HCT116 (cell line): Measurements from ENCODE around the gene CHST8. TPM values are rescaled to one million over a fixed set of nuclear protein-coding genes. Genes with fewer than 3 reads are reported as not detected.

Experiments
- ATAC-seq: fragments of 200-7000 bp; cut with Tn5 transposase; 2 replicates; pipeline ENCODE4 v1.9.1; 2020; ENCODE audit warnings: mild to moderate bottlenecking, moderate library complexity
- BruUV-seq: library from RNA; stranded (reverse); fragments of 400-500 nt; replicated peaks from 2 replicates; lab custom pipeline; 2021; lab: Mats Ljungman, UMichigan
- CTCF ChIA-PET: fragments of 300-600 bp; sonication (Branson Sonifier 250); formaldehyde crosslinking; loops from one replicate; lab custom pipeline; 2021; ENCODE audit warnings: antibody characterized with exemption; lab: Charles Lee
- POLR2A ChIA-PET: fragments of 300-600, 350-600 bp; sonication (Branson Sonifier 250); formaldehyde crosslinking; loops from one replicate; lab custom pipeline; 2021; ENCODE audit warnings: antibody characterized with exemption; lab: Charles Lee
- RAD21 ChIA-PET, 2 experiments: fragments of 300-600 bp; sonication (Branson Sonifier 250); formaldehyde crosslinking; loops; one replicate each; lab custom pipeline; 2023; ENCODE audit warnings: low total read pairs in 2 of 2; ENCODE audit not compliant: uncharacterized antibody in 2 of 2, unreplicated experiment in 2 of 2, low non-redundant PET in 1 of 2; lab: Charles Lee
- DNase-seq: peaks from one replicate; pipeline ENCODE4 v3.0.0-alpha.2; 2010; ENCODE audit warnings: low read depth, low spot score
- H2AFZ ChIP-seq: fragments of 200-600 bp; shearing (Covaris generic), sonication (generic); 2 replicates; pipeline ENCODE4 v1.6.1; 2017; ENCODE audit warnings: low read depth, mixed run types, mixed read lengths, antibody characterized with exemption, low read length; ENCODE audit not compliant: poor library complexity, severe bottlenecking
- H3K27ac ChIP-seq: 2 replicates; pipeline ENCODE4 v1.5.1; 2012; ENCODE audit warnings: low read depth, low read length
- H3K27me3 ChIP-seq: fragments of 200-600 bp; sonication (generic); 2 replicates; pipeline ENCODE4 v1.6.1; 2016; ENCODE audit warnings: mixed run types, low read length, mixed read lengths; ENCODE audit not compliant: insufficient read depth
- H3K36me3 ChIP-seq, 2 experiments: fragments of 200-500 bp in 1 of 2; fragments of 200-600 bp in 1 of 2; sonication (Bioruptor generic) in 1 of 2; sonication (generic) in 1 of 2; 2 replicates each; pipeline versions ENCODE4 v1.5.1 to v1.6.1; 2014 to 2016; ENCODE audit warnings: low read length in 2 of 2, inconsistent platforms in 1 of 2, mixed read lengths in 1 of 2, mixed run types in 1 of 2; ENCODE audit not compliant: insufficient read depth in 2 of 2, control insufficient read depth in 1 of 2
- H3K4me1 ChIP-seq, 2 experiments: fragments of 200-600 bp in 1 of 2; sonication (generic) in 1 of 2; 2 replicates each; pipeline versions ENCODE4 v1.5.1 to v1.6.1; 2012 to 2017; ENCODE audit warnings: low read length in 2 of 2, inconsistent platforms in 1 of 2, mild to moderate bottlenecking in 1 of 2, mixed read lengths in 1 of 2, mixed run types in 1 of 2, moderate library complexity in 1 of 2; ENCODE audit not compliant: insufficient read depth in 2 of 2, control insufficient read depth in 1 of 2
- H3K4me2 ChIP-seq: fragments of 200-600 bp; sonication (generic); 2 replicates; pipeline ENCODE4 v1.6.1; 2017; ENCODE audit warnings: mixed run types, low read length, mixed read lengths
- H3K4me3 ChIP-seq, 2 experiments: fragments of 200-600 bp in 1 of 2; sonication (generic) in 1 of 2; replicated peaks in 1 of 2; 2 replicates each; pipeline ENCODE4 v1.5.1; 2011 to 2016; ENCODE audit warnings: low read length in 2 of 2, control low read depth in 1 of 2, low read depth in 1 of 2, mild to moderate bottlenecking in 1 of 2, mixed read lengths in 1 of 2, mixed run types in 1 of 2
- H3K79me2 ChIP-seq: fragments of 200-600 bp; sonication (generic); 2 replicates; pipeline ENCODE4 v1.6.1; 2017; ENCODE audit warnings: mild to moderate bottlenecking, mixed run types, low read length, moderate library complexity, mixed read lengths; ENCODE audit not compliant: insufficient read depth
- H3K9ac ChIP-seq: fragments of 200-600 bp; sonication (generic); 2 replicates; pipeline ENCODE4 v1.6.1; 2016; ENCODE audit warnings: low read length, mixed read lengths
- H3K9me2 ChIP-seq: fragments of 200-600 bp; sonication (generic), shearing (Covaris generic); 2 replicates; pipeline ENCODE4 v1.6.1; 2017; ENCODE audit warnings: mixed run types, mild to moderate bottlenecking, moderate library complexity; ENCODE audit not compliant: insufficient read depth
- H3K9me3 ChIP-seq, 2 experiments: fragments of 200-500 bp in 1 of 2; fragments of 200-600 bp in 1 of 2; sonication (Bioruptor generic) in 1 of 2; sonication (generic) in 1 of 2; 2 replicates each; pipeline ENCODE4 v1.6.1; 2014 to 2017; ENCODE audit warnings: low read length in 2 of 2, mixed read lengths in 2 of 2, inconsistent platforms in 1 of 2, low read depth in 1 of 2, mild to moderate bottlenecking in 1 of 2, mixed run types in 1 of 2, moderate library complexity in 1 of 2; ENCODE audit not compliant: control insufficient read depth in 1 of 2, insufficient read depth in 1 of 2
- H4K20me1 ChIP-seq: fragments of 200-600 bp; sonication (generic), shearing (Covaris generic); 2 replicates; pipeline ENCODE4 v1.6.1; 2017; ENCODE audit warnings: mixed run types, mild to moderate bottlenecking, moderate library complexity; ENCODE audit not compliant: insufficient read depth
- CBX3 ChIP-seq: IDR thresholded peaks from 2 replicates; pipeline ENCODE4 v1.6.1; 2012; ENCODE audit warnings: low read depth
- CEBPB ChIP-seq: IDR thresholded peaks from 2 replicates; pipeline ENCODE4 v1.6.1; 2012; ENCODE audit warnings: low read depth
- ELF1 ChIP-seq: IDR thresholded peaks from 2 replicates; pipeline ENCODE4 v1.6.1; 2012; ENCODE audit warnings: low read depth, borderline replicate concordance
- EZH2 ChIP-seq: fragments of 200-600 bp; sonication (generic); IDR thresholded peaks from 2 replicates; pipeline ENCODE4 v1.6.1; 2017; ENCODE audit warnings: antibody characterized with exemption, mixed run types
- FOSL1 ChIP-seq: IDR thresholded peaks from 2 replicates; pipeline ENCODE4 v1.6.1; 2012; ENCODE audit warnings: low read depth
- JUND ChIP-seq: IDR thresholded peaks from 2 replicates; pipeline ENCODE4 v1.6.1; 2012
- POLR2A ChIP-seq: IDR thresholded peaks from 2 replicates; pipeline ENCODE4 v1.7.0; 2011; ENCODE audit warnings: borderline replicate concordance; ENCODE audit not compliant: insufficient read depth, insufficient read length; ENCODE audit errors: extremely low read depth
- TCF7L2 ChIP-seq: IDR thresholded peaks from 2 replicates; pipeline ENCODE4 v1.7.0; 2011; ENCODE audit warnings: borderline replicate concordance, inconsistent platforms; ENCODE audit not compliant: insufficient read depth, insufficient read length; ENCODE audit errors: extremely low read depth
- ZFX ChIP-seq: fragments of 450-650 bp; IDR thresholded peaks from 2 replicates; pipeline ENCODE4 v1.6.1; 2017
- intact Hi-C: fragments of 100-400 bp; cut with micrococcal nuclease; formaldehyde crosslinking; loops from 2 replicates; pipeline ENCODE4 v1.10.0; 2022
- total RNA-seq: library from RNA; stranded (reverse); gene quantifications from one replicate; pipeline ENCODE4 v1.2.1, GENCODE V29; 2021; ENCODE audit not compliant: unreplicated experiment
- TF ChIP-seq, protein P1 (sequence below): IDR thresholded peaks from 2 replicates; pipeline ENCODE4 v1.6.1; 2012; ENCODE audit warnings: low read depth
- TF ChIP-seq, protein P2 (sequence below): IDR thresholded peaks from 2 replicates; pipeline ENCODE4 v1.6.1; 2011; ENCODE audit warnings: mild to moderate bottlenecking, low read length, moderate library complexity; ENCODE audit not compliant: insufficient replicate concordance; ENCODE audit errors: extremely low read depth
- TF ChIP-seq, protein P3 (sequence below), 3 experiments: fragments of 200-600 bp in 1 of 3; sonication (generic) in 1 of 3; IDR thresholded peaks in 2 of 3; conservative IDR thresholded peaks in 1 of 3; 2 replicates each; pipeline ENCODE4 v1.5.1; 2012 to 2017; ENCODE audit warnings: low read depth in 2 of 3, low read length in 2 of 3, antibody characterized with exemption in 1 of 3, borderline replicate concordance in 1 of 3, control low read depth in 1 of 3, mild to moderate bottlenecking in 1 of 3, mixed read lengths in 1 of 3, mixed run types in 1 of 3, moderate library complexity in 1 of 3; ENCODE audit not compliant: insufficient read depth in 1 of 3

Gene CHST8
- total RNA-seq, 1 experiment from 2014 or later, result not detected

DNA sequence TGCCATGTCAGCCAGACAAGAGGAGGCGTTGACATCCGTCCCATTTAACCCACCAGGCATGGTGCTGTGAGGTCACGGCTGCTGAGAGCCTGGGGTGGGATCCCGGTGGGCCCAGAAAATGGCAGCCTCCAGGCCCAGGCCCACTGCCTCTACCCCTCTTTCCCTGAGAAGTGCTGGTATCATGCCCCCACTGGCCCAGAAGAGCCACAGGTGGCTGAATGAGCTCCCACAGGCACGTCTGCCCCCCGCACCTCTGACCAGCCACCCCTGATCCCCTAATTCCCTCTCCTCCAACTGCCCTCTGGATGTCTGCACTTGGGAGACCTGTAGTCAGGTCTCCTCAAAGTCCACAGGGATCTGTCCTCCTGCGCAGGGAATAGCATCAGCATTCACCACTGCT lies 137.6 kb downstream of the CHST8 start (continued):
- TF ChIP-seq, protein P1, sequence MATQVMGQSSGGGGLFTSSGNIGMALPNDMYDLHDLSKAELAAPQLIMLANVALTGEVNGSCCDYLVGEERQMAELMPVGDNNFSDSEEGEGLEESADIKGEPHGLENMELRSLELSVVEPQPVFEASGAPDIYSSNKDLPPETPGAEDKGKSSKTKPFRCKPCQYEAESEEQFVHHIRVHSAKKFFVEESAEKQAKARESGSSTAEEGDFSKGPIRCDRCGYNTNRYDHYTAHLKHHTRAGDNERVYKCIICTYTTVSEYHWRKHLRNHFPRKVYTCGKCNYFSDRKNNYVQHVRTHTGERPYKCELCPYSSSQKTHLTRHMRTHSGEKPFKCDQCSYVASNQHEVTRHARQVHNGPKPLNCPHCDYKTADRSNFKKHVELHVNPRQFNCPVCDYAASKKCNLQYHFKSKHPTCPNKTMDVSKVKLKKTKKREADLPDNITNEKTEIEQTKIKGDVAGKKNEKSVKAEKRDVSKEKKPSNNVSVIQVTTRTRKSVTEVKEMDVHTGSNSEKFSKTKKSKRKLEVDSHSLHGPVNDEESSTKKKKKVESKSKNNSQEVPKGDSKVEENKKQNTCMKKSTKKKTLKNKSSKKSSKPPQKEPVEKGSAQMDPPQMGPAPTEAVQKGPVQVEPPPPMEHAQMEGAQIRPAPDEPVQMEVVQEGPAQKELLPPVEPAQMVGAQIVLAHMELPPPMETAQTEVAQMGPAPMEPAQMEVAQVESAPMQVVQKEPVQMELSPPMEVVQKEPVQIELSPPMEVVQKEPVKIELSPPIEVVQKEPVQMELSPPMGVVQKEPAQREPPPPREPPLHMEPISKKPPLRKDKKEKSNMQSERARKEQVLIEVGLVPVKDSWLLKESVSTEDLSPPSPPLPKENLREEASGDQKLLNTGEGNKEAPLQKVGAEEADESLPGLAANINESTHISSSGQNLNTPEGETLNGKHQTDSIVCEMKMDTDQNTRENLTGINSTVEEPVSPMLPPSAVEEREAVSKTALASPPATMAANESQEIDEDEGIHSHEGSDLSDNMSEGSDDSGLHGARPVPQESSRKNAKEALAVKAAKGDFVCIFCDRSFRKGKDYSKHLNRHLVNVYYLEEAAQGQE, result no peak
- TF ChIP-seq, all 23 proteins: peak for 0

DNA sequence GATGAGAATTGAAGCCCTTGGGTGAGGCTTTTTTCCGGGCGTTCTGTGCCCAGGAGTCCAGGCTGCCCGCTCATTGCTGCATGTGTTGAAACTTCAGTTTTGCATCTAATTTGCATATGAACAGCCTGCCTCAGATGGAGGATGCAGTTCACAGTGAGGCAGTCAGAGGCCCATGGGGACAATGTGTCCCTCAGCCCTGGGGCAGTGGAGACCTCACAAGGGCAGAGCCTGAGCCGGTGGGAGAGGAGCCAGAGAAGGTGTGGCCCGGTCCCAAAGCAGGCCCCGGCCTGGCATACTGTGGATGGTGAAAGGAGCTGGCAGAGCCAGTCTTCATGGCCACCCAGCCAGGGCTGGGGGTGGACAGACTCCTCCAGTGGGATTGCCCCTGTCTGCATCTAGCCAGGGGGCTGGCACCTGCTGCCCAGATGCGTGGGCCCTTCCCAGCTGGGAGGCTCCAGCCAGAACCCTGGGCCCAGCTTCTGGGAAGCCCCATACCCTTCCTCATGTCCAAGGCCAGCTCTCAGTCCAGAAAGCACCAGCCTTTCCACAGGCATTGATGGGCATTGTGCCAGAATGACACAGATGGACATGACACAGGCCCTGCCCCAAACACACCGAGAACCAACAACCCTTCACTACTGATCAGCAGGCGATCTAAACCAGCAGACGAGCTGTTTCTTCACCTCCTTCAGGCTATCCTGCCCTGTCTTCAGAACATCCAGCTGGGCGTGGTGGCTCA lies 142.0 kb downstream of the CHST8 start:
- no peak overlapping the region for H2AFZ ChIP-seq
- ChIA-PET CTCF (no interaction called here), RAD21 (no interaction called here)

More for the DNA sequence above, 142.0 kb downstream of the CHST8 start:
- H3K9ac ChIP-seq, result no peak overlapping the region
- H3K27me3 ChIP-seq, result 0 out of 2 replicates have a peak, but pooled peaks cover 2% of the 10 kb centered on the region
- no peak for DNase-seq
- no TSS peak for BruUV-seq
- ATAC-seq, result no peak
- H3K27ac ChIP-seq, result no peak overlapping the region
- H3K9me3 ChIP-seq, result no peaks in the 10 kb centered on the region
- intact Hi-C loops, result no loop called here
- H3K79me2 ChIP-seq, result no peaks in the 10 kb centered on the region
- POLR2A ChIA-PET, result no interaction called here
- peaks cover 0 to 1% of the 10 kb centered on the region in 2 experiments; a peak in 1 of 4 replicates for H3K4me1 ChIP-seq
- H4K20me1 ChIP-seq, result no peaks in the 10 kb centered on the region
- no peak overlapping the region for H3K4me3 ChIP-seq
- H3K36me3 ChIP-seq, result no peaks in the 10 kb centered on the region
- TF ChIP-seq POLR2A, result no peak
- TF ChIP-seq CBX3, result no peak
- TF ChIP-seq ZFX, result no peak
- TF ChIP-seq, protein P2, sequence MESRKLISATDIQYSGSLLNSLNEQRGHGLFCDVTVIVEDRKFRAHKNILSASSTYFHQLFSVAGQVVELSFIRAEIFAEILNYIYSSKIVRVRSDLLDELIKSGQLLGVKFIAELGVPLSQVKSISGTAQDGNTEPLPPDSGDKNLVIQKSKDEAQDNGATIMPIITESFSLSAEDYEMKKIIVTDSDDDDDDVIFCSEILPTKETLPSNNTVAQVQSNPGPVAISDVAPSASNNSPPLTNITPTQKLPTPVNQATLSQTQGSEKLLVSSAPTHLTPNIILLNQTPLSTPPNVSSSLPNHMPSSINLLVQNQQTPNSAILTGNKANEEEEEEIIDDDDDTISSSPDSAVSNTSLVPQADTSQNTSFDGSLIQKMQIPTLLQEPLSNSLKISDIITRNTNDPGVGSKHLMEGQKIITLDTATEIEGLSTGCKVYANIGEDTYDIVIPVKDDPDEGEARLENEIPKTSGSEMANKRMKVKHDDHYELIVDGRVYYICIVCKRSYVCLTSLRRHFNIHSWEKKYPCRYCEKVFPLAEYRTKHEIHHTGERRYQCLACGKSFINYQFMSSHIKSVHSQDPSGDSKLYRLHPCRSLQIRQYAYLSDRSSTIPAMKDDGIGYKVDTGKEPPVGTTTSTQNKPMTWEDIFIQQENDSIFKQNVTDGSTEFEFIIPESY, result no peak
- no peak for TF ChIP-seq FOSL1
- TF ChIP-seq JUND, result no peak
- TF ChIP-seq ELF1, result no peak
- TF ChIP-seq TCF7L2, result no peak
- TF ChIP-seq CEBPB, result no peak
- TF ChIP-seq, protein P1, result no peak
- TF ChIP-seq, protein P3, sequence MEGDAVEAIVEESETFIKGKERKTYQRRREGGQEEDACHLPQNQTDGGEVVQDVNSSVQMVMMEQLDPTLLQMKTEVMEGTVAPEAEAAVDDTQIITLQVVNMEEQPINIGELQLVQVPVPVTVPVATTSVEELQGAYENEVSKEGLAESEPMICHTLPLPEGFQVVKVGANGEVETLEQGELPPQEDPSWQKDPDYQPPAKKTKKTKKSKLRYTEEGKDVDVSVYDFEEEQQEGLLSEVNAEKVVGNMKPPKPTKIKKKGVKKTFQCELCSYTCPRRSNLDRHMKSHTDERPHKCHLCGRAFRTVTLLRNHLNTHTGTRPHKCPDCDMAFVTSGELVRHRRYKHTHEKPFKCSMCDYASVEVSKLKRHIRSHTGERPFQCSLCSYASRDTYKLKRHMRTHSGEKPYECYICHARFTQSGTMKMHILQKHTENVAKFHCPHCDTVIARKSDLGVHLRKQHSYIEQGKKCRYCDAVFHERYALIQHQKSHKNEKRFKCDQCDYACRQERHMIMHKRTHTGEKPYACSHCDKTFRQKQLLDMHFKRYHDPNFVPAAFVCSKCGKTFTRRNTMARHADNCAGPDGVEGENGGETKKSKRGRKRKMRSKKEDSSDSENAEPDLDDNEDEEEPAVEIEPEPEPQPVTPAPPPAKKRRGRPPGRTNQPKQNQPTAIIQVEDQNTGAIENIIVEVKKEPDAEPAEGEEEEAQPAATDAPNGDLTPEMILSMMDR (IDR thresholded peaks at IDR 0.05 in 2 of 3, conservative IDR thresholded peaks at IDR 0.05 in 1 of 3; ENCODE audit: borderline replicate concordance in 1 of 3, insufficient read depth in 1 of 3, low read depth in 2 of 3, low read length in 2 of 3), result no peak
- TF ChIP-seq EZH2, result no peak
- no peak overlapping the region for H3K4me2 ChIP-seq
- no peaks in the 10 kb centered on the region for H3K9me2 ChIP-seq
